Central memory CD8-positive, alpha-beta T cell (primary cell): Measurements from ENCODE around the gene SLC1A2.

Source experiments
- ATAC-seq: fragments of 150-1000 bp; cut with Tn5 transposase; replicated peaks from 2 replicates; pipeline ENCODE4 v1.10.0; 2022; ENCODE audit warnings: mild to moderate bottlenecking, moderate FRiP score, moderate number of reproducible peaks; ENCODE audit not compliant: poor library complexity, severe bottlenecking; ENCODE audit errors: extremely low read depth
- DNase-seq, 2 donors: peaks; one replicate each; pipeline ENCODE4 v3.0.0; 2021; ENCODE audit warnings: low spot score in 2 of 2
- H3K27ac Mint-ChIP-seq: one replicate; pipeline ENCODE4 v1.8.0; 2022; ENCODE audit warnings: low read depth, mild to moderate bottlenecking, moderate library complexity, mixed read lengths
- H3K27me3 Mint-ChIP-seq: one replicate; pipeline ENCODE4 v1.8.0; 2022; ENCODE audit warnings: mixed read lengths
- H3K36me3 Mint-ChIP-seq: one replicate; pipeline ENCODE4 v1.8.0; 2022; ENCODE audit warnings: mild to moderate bottlenecking, moderate library complexity, mixed read lengths; ENCODE audit not compliant: insufficient read depth
- H3K4me1 Mint-ChIP-seq: one replicate; pipeline ENCODE4 v1.8.0; 2022; ENCODE audit warnings: mixed read lengths
- H3K4me3 Mint-ChIP-seq: one replicate; pipeline ENCODE4 v1.8.0; 2022; ENCODE audit warnings: mild to moderate bottlenecking, moderate library complexity, mixed read lengths
- H3K9me3 Mint-ChIP-seq: one replicate; pipeline ENCODE4 v1.8.0; 2022; ENCODE audit warnings: mixed read lengths

SLC1A2 gene

GRCh38 chr11:35419184-35419829 is at the start of gene SLC1A2:
Gene SLC1A2, minus strand, starts transcription at chr11:35419558. Its CDS starts 592 bp downstream, at chr11:35418966.
- Mint-ChIP-seq H3K27me3 (peaks cover 92% of the 10 kb centered on the region), H3K27ac (no peak within 1 kb of the TSS), H3K4me1 (peaks cover 11% of the 10 kb centered on the region), H3K4me3 (peak within 1 kb of the TSS; percentile 61), H3K9me3 (no peaks in the 10 kb centered on the region), H3K36me3 (peaks cover 2% of the 10 kb centered on the region)
- DNase-seq = no peak
- no peak for ATAC-seq

- ATAC-seq (no peak), DNase-seq (no peak)
- no peaks in the 10 kb centered on the region for H3K9me3 Mint-ChIP-seq
- no peaks in the 10 kb centered on the region for H3K36me3 Mint-ChIP-seq
- H3K27me3 Mint-ChIP-seq = peaks cover 72% of the 10 kb centered on the region
- no peak overlapping the region for H3K4me3 Mint-ChIP-seq
- no peak overlapping the region for H3K27ac Mint-ChIP-seq
- no peaks in the 10 kb centered on the region for H3K4me1 Mint-ChIP-seq
Measured at GRCh38 chr11:35466058-35466457, 46.7 kb upstream of the SLC1A2 start.

GRCh38 chr11:35464308-35464707 is 45.0 kb upstream of the SLC1A2 start:
- Mint-ChIP-seq H3K27me3 (peaks cover 68% of the 10 kb centered on the region), H3K4me1 (no peaks in the 10 kb centered on the region), H3K36me3 (no peaks in the 10 kb centered on the region), H3K27ac (no peak overlapping the region), H3K9me3 (no peaks in the 10 kb centered on the region), H3K4me3 (no peak overlapping the region)
- no peak for ATAC-seq
- DNase-seq = no peak

GRCh38 chr11:35463331-35463751 is 44.0 kb upstream of the SLC1A2 start:
- peaks cover 65% of the 10 kb centered on the region for H3K27me3 Mint-ChIP-seq
- ATAC-seq (no peak), DNase-seq (no peak)
- no peak overlapping the region for H3K27ac Mint-ChIP-seq
- no peak overlapping the region for H3K4me3 Mint-ChIP-seq
- H3K4me1 Mint-ChIP-seq = no peaks in the 10 kb centered on the region
- H3K9me3 Mint-ChIP-seq = no peaks in the 10 kb centered on the region
- peaks cover 1% of the 10 kb centered on the region for H3K36me3 Mint-ChIP-seq

- Mint-ChIP-seq H3K9me3 (no peaks in the 10 kb centered on the region), H3K27me3 (peaks cover 60% of the 10 kb centered on the region), H3K27ac (no peak overlapping the region), H3K4me1 (no peaks in the 10 kb centered on the region), H3K36me3 (peaks cover 1% of the 10 kb centered on the region), H3K4me3 (no peak overlapping the region)
- ATAC-seq = no peak
- no peak for DNase-seq
Measured at GRCh38 chr11:35461917-35462538, 42.7 kb upstream of the SLC1A2 start.

GRCh38 chr11:35459489-35459888 is 40.1 kb upstream of the SLC1A2 start:
- Mint-ChIP-seq H3K27me3 (peaks cover 72% of the 10 kb centered on the region), H3K36me3 (peaks cover 1% of the 10 kb centered on the region), H3K27ac (no peak overlapping the region)

GRCh38 chr11:35458846-35459245 is 39.5 kb upstream of the SLC1A2 start:
- H3K4me3 Mint-ChIP-seq = no peak overlapping the region
- H3K36me3 Mint-ChIP-seq = peaks cover 1% of the 10 kb centered on the region
- no peak overlapping the region for H3K27ac Mint-ChIP-seq
- ATAC-seq = no peak
- no peaks in the 10 kb centered on the region for H3K4me1 Mint-ChIP-seq
- H3K27me3 Mint-ChIP-seq = peaks cover 75% of the 10 kb centered on the region
- H3K9me3 Mint-ChIP-seq = no peaks in the 10 kb centered on the region
- no peak for DNase-seq

More at GRCh38 chr11:35459489-35459888, 40.1 kb upstream of the SLC1A2 start:
- H3K4me1 Mint-ChIP-seq = no peaks in the 10 kb centered on the region
- no peak for ATAC-seq
- DNase-seq = no peak
- H3K4me3 Mint-ChIP-seq = no peak overlapping the region
- H3K9me3 Mint-ChIP-seq = no peaks in the 10 kb centered on the region

- H3K27ac Mint-ChIP-seq = no peak overlapping the region
- no peaks in the 10 kb centered on the region for H3K9me3 Mint-ChIP-seq
- H3K4me1 Mint-ChIP-seq = no peaks in the 10 kb centered on the region
- ATAC-seq (no peak), DNase-seq (no peak)
- H3K36me3 Mint-ChIP-seq = peaks cover 1% of the 10 kb centered on the region
- H3K4me3 Mint-ChIP-seq = no peak overlapping the region
- H3K27me3 Mint-ChIP-seq = peaks cover 60% of the 10 kb centered on the region
Measured at GRCh38 chr11:35454362-35454761, 35.0 kb upstream of the SLC1A2 start.

- Mint-ChIP-seq H3K4me3 (no peak overlapping the region), H3K36me3 (no peaks in the 10 kb centered on the region), H3K27me3 (peaks cover 73% of the 10 kb centered on the region), H3K9me3 (no peaks in the 10 kb centered on the region), H3K4me1 (no peaks in the 10 kb centered on the region), H3K27ac (no peak overlapping the region)
- no peak for ATAC-seq
- no peak for DNase-seq
Measured at GRCh38 chr11:35436581-35437250, 17.4 kb upstream of the SLC1A2 start.

GRCh38 chr11:35433588-35433987 is 14.2 kb upstream of the SLC1A2 start:
- Mint-ChIP-seq H3K36me3 (no peaks in the 10 kb centered on the region), H3K27me3 (peaks cover 77% of the 10 kb centered on the region), H3K9me3 (no peaks in the 10 kb centered on the region), H3K27ac (no peak overlapping the region), H3K4me1 (no peaks in the 10 kb centered on the region), H3K4me3 (no peak overlapping the region)
- ATAC-seq (no peak), DNase-seq (no peak)

GRCh38 chr11:35432464-35432863 is 13.1 kb upstream of the SLC1A2 start:
- Mint-ChIP-seq H3K9me3 (no peaks in the 10 kb centered on the region), H3K4me1 (no peaks in the 10 kb centered on the region), H3K4me3 (no peak overlapping the region), H3K27me3 (peaks cover 83% of the 10 kb centered on the region), H3K27ac (no peak overlapping the region), H3K36me3 (no peaks in the 10 kb centered on the region)
- DNase-seq = no peak
- no peak for ATAC-seq

GRCh38 chr11:35427071-35427470 is 7.7 kb upstream of the SLC1A2 start:
- no peaks in the 10 kb centered on the region for H3K36me3 Mint-ChIP-seq
- H3K27me3 Mint-ChIP-seq = peaks cover 100% of the 10 kb centered on the region
- ATAC-seq (no peak), DNase-seq (no peak)
- H3K4me1 Mint-ChIP-seq = no peaks in the 10 kb centered on the region
- H3K9me3 Mint-ChIP-seq = no peaks in the 10 kb centered on the region
- no peak overlapping the region for H3K27ac Mint-ChIP-seq
- H3K4me3 Mint-ChIP-seq = no peak overlapping the region

- Mint-ChIP-seq H3K4me1 (no peaks in the 10 kb centered on the region), H3K9me3 (no peaks in the 10 kb centered on the region), H3K27me3 (peaks cover 100% of the 10 kb centered on the region), H3K27ac (no peak overlapping the region), H3K4me3 (no peak overlapping the region), H3K36me3 (no peaks in the 10 kb centered on the region)
- ATAC-seq (no peak), DNase-seq (no peak)
Measured at GRCh38 chr11:35426351-35426750, 7.0 kb upstream of the SLC1A2 start.
